Measurements from ENCODE around the gene YJU2. TPM values are rescaled to one million over a fixed set of nuclear protein-coding genes. Genes with fewer than 3 reads are reported as not detected.
"Not testable (repeated sequence)": the region's sequence is repeated elsewhere in the genome, so short reads cannot be mapped to it uniquely, and the experiment has no call there.

The YJU2 gene
- polyA plus RNA-seq, 4 donors: 16.9 to 23.9 (median 20.1) TPM

GRCh38 chr19:4267101-4267900 lies 20.4 kb downstream of the YJU2 start:
- no peak for DNase-seq (ENCODE audit: low read depth in 4 of 4, low spot score in 3 of 4)

DNA sequence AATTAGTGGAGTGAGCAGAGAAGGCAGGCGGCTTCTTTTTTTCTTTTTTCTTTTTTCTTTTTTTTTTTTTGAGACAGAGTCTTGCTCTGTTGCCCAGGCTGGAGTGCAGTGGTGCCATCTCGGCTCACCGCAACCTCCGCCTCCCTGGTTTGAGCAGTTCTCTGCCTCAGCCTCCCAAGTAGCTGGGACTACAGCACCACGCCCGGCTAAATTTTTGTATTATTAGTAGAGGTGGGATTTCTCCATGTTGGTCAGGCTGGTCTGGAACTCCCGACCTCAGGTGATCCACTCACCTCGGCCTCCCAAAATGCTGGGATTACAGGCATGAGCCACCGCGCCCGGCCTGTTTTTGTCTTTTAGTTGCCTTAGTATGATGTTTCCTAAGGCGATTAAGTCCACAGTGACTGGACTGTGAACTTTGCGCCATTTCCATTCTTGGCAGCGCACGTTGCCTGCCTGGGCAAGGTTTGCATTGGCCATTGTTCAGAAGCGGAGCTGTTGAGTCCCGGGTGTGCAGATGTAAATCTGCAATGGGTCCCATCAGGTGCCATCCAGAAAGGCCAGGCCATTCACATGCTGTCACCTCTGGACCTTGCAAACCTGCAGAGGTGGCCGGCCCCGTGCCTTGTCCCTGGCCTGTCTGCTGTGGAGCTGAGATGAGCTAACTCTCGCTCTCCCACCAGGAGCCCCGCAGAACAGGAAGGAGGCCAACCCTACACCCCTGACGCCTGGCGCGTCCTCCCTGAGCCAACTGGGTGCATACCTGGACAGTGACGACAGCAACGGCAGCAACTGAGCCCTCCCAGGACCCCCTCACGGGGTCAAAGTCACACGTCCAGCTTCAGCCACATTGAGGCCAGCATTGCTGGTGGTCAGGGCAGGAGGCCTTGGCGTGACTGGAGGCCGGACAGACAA lies 21.3 kb downstream of the YJU2 start:
- DNase-seq (ENCODE audit: low read depth in 4 of 4, low spot score in 3 of 4): no peak

DNA sequence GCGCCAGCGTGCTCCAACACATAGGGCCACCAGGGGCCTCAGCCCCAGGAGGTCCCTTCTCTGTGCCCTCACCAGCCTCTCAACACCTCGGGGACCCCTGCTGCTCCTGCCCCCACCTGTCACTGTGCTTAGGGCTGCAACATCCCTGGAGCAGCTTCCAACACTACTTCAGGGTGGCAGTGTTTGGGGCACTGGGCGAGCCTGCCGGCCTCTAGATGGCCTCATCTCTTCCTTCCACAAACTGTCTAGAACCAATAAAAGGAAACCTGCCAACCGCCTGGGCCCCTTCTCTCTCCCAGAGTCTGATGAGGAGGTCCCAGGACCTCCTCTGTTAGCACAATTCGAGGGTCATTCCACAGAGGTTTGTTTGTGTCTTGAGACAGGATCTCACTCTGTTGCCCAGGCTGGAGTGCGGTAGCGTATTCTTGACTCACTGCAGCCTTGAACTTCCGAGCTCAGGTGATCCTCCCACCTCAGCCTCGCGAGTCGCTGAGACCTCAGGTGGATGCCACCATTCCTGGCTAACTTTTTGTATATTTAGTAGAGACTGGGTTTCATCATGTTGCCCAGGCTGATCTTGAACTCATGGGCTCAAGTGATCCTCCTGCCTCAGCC lies 22.0 kb downstream of the YJU2 start:
- DNase-seq (ENCODE audit: low read depth in 4 of 4, low spot score in 3 of 4): no peak

DNA sequence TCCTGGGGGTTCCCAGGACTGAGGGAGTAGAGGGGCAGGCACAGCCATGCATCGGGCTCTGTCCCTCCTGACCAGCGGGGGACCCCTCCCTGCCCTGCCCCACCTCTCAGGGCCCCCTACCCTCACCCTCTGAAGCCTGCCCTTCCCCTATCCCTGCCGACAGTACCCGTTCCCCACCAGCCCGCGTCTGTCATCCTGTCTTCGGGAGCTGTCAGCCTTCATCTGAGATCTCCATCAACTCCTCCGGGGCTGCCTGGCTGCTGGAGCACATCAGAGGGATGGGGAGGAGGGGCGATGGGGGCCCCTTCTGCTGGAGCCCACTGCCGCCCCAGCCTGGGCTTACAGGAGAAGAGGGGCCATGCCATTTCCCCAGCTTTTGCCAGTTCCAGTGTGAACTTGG lies 26.0 kb downstream of the YJU2 start:
- no peak for DNase-seq (ENCODE audit: low read depth in 4 of 4, low spot score in 3 of 4)

GRCh38 chr19:4274321-4274686 lies 27.4 kb downstream of the YJU2 start:
- DNase-seq (ENCODE audit: low read depth in 4 of 4, low spot score in 3 of 4): not testable (repeated sequence)

- no peak for DNase-seq (ENCODE audit: low read depth in 4 of 4, low spot score in 3 of 4)
Observed at GRCh38 chr19:4277191-4277696, 30.4 kb downstream of the YJU2 start.

GRCh38 chr19:4278010-4278409 lies 31.1 kb downstream of the YJU2 start:
- DNase-seq (ENCODE audit: low read depth in 4 of 4, low spot score in 3 of 4): no peak

DNA sequence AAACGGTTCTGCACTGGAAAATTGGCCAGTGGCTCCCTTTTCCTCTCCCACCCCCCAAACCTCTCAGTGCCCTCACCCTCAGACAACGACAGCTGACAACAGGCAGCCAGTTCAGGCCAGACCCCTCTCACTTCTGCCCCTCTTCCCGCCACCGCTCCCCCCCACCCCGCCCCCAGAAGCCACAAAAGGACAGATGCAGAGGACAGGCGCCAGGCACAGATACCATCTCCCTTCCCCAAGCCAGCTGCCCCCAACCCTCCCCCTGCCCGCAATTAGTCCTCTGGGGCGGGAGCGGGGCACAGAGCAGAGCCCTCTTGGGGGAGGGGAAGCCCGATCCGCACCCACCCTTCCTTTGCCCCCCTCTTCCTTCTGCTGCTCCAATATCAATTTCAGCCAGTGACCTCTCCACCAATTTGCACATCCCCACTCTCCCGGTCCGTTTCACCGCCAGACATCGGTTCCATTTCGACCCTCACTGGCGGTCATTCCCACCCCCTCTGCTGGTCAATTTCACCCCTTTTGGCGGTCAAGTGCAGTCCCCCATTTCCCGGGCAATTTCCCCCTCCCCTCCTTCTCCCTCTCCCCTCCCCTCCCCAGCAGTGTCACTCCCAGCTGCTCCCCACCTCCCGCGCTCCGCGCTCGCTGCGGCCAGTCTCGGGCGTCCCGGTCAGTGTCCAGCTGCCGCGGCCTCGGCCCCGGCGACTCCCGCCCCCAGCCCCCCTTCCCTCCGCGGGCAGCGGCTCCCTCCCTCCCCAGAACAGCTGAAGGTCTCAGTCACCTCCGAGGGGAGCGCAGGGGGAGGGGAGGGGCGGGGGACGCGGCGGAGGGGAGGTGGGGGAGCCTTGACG lies 31.8 kb downstream of the YJU2 start, which contains the start of gene SHD:
Gene SHD, plus strand, starts transcription at position 848 of the 848 bp plus-strand sequence. CDS start 798 bp downstream, outside the sequence.
- DNase-seq (ENCODE audit: low read depth in 4 of 4, low spot score in 3 of 4): peak in 1 of 4 donors; percentile 22

DNA sequence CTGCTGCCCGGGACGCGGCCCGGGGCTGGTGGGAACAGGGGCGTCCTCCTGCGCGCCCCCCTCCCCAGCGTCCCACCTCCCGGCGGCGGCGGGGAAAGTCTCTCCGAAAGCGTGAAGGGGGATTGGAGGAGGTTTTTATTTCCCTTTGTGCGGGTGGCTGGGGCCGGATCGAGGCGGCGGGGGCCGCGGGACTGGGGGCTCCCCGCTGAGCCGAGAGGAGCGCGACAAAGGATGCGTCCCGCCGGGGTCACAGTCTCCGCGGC lies 32.3 kb downstream of the YJU2 start:
- no peak for DNase-seq (ENCODE audit: low read depth in 4 of 4, low spot score in 3 of 4)

- no peak for DNase-seq (ENCODE audit: low read depth in 4 of 4, low spot score in 3 of 4)
Observed at GRCh38 chr19:4279530-4280422, 32.9 kb downstream of the YJU2 start.

GRCh38 chr19:4284176-4284958 lies 37.5 kb downstream of the YJU2 start:
- no peak for DNase-seq (ENCODE audit: low read depth in 4 of 4, low spot score in 3 of 4)

GRCh38 chr19:4284974-4285373 lies 38.1 kb downstream of the YJU2 start:
- no peak for DNase-seq (ENCODE audit: low read depth in 4 of 4, low spot score in 3 of 4)

- DNase-seq (ENCODE audit: low read depth in 4 of 4, low spot score in 3 of 4): not testable (repeated sequence)
Observed at GRCh38 chr19:4286141-4286540, 39.3 kb downstream of the YJU2 start.

GRCh38 chr19:4288091-4288777 lies 41.4 kb downstream of the YJU2 start:
- DNase-seq (ENCODE audit: low read depth in 4 of 4, low spot score in 3 of 4): no peak

GRCh38 chr19:4291184-4291732 lies 44.4 kb downstream of the YJU2 start:
- no peak for DNase-seq (ENCODE audit: low read depth in 4 of 4, low spot score in 3 of 4)

GRCh38 chr19:4292515-4292914 lies 45.6 kb downstream of the YJU2 start:
- DNase-seq (ENCODE audit: low read depth in 4 of 4, low spot score in 3 of 4): no peak

- no peak for DNase-seq (ENCODE audit: low read depth in 4 of 4, low spot score in 3 of 4)
Observed at GRCh38 chr19:4294389-4294788, 47.5 kb downstream of the YJU2 start.
